ENCODE data around the gene HOXB7.

HOXB7 gene

GRCh38 chr17:48636177-48637018, 25.6 kb upstream of the HOXB7 start:
- no peak for DNase-seq (ENCODE audit: low read depth in 2 of 2)

- no peak for DNase-seq (ENCODE audit: low read depth in 2 of 2)
Observed at GRCh38 chr17:48634493-48635208, 23.8 kb upstream of the HOXB7 start.

GRCh38 chr17:48633266-48633677, 22.5 kb upstream of the HOXB7 start:
- no peak for DNase-seq (ENCODE audit: low read depth in 2 of 2)

GRCh38 chr17:48632579-48633265, 21.9 kb upstream of the HOXB7 start:
- no peak for DNase-seq (ENCODE audit: low read depth in 2 of 2)

- DNase-seq (ENCODE audit: low read depth in 2 of 2) = no peak
Observed at GRCh38 chr17:48631693-48632578, 21.1 kb upstream of the HOXB7 start.

GRCh38 chr17:48630925-48631692, 20.3 kb upstream of the HOXB7 start:
- no peak for DNase-seq (ENCODE audit: low read depth in 2 of 2)

- no peak for DNase-seq (ENCODE audit: low read depth in 2 of 2)
Observed at GRCh38 chr17:48630009-48630924, 19.4 kb upstream of the HOXB7 start.

- DNase-seq (ENCODE audit: low read depth in 2 of 2) = no peak
Observed at GRCh38 chr17:48629411-48629759, 18.6 kb upstream of the HOXB7 start.

GRCh38 chr17:48628649-48629410, 18.0 kb upstream of the HOXB7 start:
- DNase-seq (ENCODE audit: low read depth in 2 of 2) = no peak

- no peak for DNase-seq (ENCODE audit: low read depth in 2 of 2)
Observed at GRCh38 chr17:48627623-48628521, 17.1 kb upstream of the HOXB7 start.

GRCh38 chr17:48627118-48627597, 16.3 kb upstream of the HOXB7 start:
- no peak for DNase-seq (ENCODE audit: low read depth in 2 of 2)

- no peak for DNase-seq (ENCODE audit: low read depth in 2 of 2)
Observed at GRCh38 chr17:48626245-48627117, 15.7 kb upstream of the HOXB7 start, which contains the start of gene HOXB9. Gene HOXB9 (minus strand): TSS chr17:48626358. CDS start chr17:48626269, 89 bp downstream.

GRCh38 chr17:48625495-48626244, 14.9 kb upstream of the HOXB7 start:
- DNase-seq (ENCODE audit: low read depth in 2 of 2) = no peak

- no peak for DNase-seq (ENCODE audit: low read depth in 2 of 2)
Observed at GRCh38 chr17:48624544-48625494, 14.0 kb upstream of the HOXB7 start.

GRCh38 chr17:48624118-48624517, 13.3 kb upstream of the HOXB7 start:
- no peak for DNase-seq (ENCODE audit: low read depth in 2 of 2)

Data from fibroblast of skin of left quadriceps (primary cell).